ENCODE data around the gene LPAR2. TPM values are rescaled to one million over a fixed set of nuclear protein-coding genes. Genes with fewer than 3 reads are reported as not detected.

Gene LPAR2
- polyA plus RNA-seq, 1 donor (not counting 4 experiments of a cell fraction or from before 2014, with no cell fraction given), result 7.3 TPM

DNA sequence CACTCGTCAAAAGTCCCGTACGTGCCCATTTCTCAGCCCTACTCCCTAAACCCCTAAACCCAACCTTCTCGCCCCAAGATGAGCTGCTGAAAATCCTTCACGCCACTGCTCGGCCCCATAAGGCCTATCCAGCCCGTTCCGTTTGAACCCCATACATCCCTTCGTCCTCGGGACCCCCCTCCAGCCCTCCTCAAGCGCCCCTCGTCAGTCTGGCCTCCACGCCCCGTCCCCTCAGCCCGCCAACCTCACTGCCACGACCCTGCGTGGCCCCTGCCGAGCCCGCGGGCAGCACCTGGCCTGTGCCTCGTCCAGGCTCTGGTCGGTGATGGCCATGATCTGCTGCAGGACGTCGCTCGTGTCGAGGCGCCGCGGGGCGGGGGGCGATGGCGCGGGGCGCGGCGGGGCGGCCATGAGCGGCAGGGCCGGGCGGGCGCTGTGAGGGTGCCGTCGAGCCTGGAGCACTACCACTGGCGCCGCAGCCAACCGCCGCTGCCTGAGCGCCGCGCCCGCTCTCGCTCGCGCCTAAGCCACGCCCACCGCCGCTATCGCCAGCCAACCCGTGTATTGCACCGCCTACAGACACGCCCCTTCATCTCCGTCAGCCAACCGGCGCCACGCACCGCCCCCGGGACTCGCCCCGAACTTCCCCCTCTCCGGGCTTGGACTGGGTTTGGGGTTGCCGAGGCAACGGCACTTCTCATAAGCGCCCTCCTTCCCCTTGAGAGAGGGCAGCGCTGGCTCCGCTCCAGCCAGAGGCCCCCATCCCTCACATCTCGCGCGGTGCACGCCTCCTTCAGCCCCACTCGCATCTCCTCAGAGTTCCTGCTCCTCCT lies 9.6 kb downstream of the LPAR2 start, which contains the start of gene PBX4:
Gene PBX4 (minus strand): TSS at position 469 of the 833 bp plus-strand sequence. CDS start 58 bp downstream, at position 411.
- no peaks in the 10 kb centered on the region for H3K36me3 ChIP-seq (ENCODE audit: control insufficient read depth in 2 of 2, extremely low read depth in 1 of 2, insufficient read depth in 2 of 2, low read length in 2 of 2)
- peak within 1 kb of the TSS; percentile 68 for H3K9ac ChIP-seq (ENCODE audit: control insufficient read depth, extremely low read depth, insufficient read depth, low read length)
- no peaks in the 10 kb centered on the region for H3K27me3 ChIP-seq (ENCODE audit: control insufficient read depth, extremely low read depth, insufficient read depth, low read length)
- DNase-seq (ENCODE audit: low read depth, low spot score), result peak; percentile 66
- no peaks in the 10 kb centered on the region for H4K20me1 ChIP-seq (ENCODE audit: control insufficient read depth, extremely low read depth, insufficient read depth, low read length)
- peak within 1 kb of the TSS; percentile 47 to 64 (median 54) for H3K4me3 ChIP-seq (ENCODE audit: control insufficient read depth in 2 of 3, extremely low read depth in 1 of 3, insufficient read depth in 2 of 3, low read depth in 1 of 3, low read length in 3 of 3)
- dilution Hi-C loops (cut with MboI; ENCODE audit: extremely low pct_ligation_motif_present, low sequenced_read_pairs), result no loop called here
- peaks cover 6% of the 10 kb centered on the region for H3K4me1 ChIP-seq (ENCODE audit: control insufficient read depth, extremely low read depth, insufficient read depth, low read length)
- FAIRE-seq, result no peak
- no peak for TF ChIP-seq EZH2 (IDR thresholded peaks at IDR 0.05; ENCODE audit: low read length)
- TF ChIP-seq, protein P1, sequence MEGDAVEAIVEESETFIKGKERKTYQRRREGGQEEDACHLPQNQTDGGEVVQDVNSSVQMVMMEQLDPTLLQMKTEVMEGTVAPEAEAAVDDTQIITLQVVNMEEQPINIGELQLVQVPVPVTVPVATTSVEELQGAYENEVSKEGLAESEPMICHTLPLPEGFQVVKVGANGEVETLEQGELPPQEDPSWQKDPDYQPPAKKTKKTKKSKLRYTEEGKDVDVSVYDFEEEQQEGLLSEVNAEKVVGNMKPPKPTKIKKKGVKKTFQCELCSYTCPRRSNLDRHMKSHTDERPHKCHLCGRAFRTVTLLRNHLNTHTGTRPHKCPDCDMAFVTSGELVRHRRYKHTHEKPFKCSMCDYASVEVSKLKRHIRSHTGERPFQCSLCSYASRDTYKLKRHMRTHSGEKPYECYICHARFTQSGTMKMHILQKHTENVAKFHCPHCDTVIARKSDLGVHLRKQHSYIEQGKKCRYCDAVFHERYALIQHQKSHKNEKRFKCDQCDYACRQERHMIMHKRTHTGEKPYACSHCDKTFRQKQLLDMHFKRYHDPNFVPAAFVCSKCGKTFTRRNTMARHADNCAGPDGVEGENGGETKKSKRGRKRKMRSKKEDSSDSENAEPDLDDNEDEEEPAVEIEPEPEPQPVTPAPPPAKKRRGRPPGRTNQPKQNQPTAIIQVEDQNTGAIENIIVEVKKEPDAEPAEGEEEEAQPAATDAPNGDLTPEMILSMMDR (optimal IDR thresholded peaks at IDR 0.05 in 1 of 3, IDR thresholded peaks at IDR 0.05 in 1 of 3, conservative IDR thresholded peaks at IDR 0.05 in 1 of 3; ENCODE audit: extremely low read depth in 1 of 3, insufficient read depth in 2 of 3, low read length in 3 of 3), result no peak
- peak within 1 kb of the TSS; percentile 54 for H3K4me2 ChIP-seq (ENCODE audit: control insufficient read depth, extremely low read depth, insufficient read depth, low read depth, low read length)
- no peaks in the 10 kb centered on the region for H3K79me2 ChIP-seq (ENCODE audit: control insufficient read depth, insufficient read depth, low read length)
- H3K27ac ChIP-seq (ENCODE audit: control insufficient read depth, insufficient read depth, low read length), result peak within 1 kb of the TSS; percentile 36
- H2AFZ ChIP-seq (ENCODE audit: control insufficient read depth, low read length), result peak within 1 kb of the TSS; percentile 86
- H3K9me1 ChIP-seq (ENCODE audit: control insufficient read depth, extremely low read depth, insufficient read depth, low read length), result no peaks in the 10 kb centered on the region
- H3K9me3 ChIP-seq (ENCODE audit: control insufficient read depth, low read depth, low read length), result no peaks in the 10 kb centered on the region

DNA sequence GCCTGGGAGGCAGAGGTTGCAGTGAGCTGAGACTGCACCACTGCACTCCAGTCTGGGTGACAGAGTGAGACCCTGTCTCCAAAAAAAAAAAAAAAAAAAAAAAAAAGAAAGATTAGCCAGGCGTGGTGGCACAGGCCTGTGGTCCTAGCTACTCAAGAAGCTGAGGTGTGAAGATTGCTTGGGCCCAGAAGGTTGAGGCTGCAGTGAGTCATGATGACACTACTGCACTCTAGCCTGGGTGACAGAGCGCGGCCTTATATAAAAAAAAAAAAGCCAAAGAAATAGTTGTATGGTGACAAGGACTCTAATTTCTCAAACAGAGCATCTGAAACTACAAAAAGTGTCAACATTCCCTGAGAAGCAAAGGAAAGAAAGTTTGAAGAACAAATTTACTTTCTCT lies 12.9 kb downstream of the LPAR2 start:
- no peaks in the 10 kb centered on the region for H3K79me2 ChIP-seq (ENCODE audit: control insufficient read depth, insufficient read depth, low read length)
- no peak overlapping the region for H3K9ac ChIP-seq (ENCODE audit: control insufficient read depth, extremely low read depth, insufficient read depth, low read length)
- H3K9me1 ChIP-seq (ENCODE audit: control insufficient read depth, extremely low read depth, insufficient read depth, low read length), result no peaks in the 10 kb centered on the region
- no peak overlapping the region for H3K4me3 ChIP-seq (ENCODE audit: control insufficient read depth in 2 of 3, extremely low read depth in 1 of 3, insufficient read depth in 2 of 3, low read depth in 1 of 3, low read length in 3 of 3)
- H3K9me3 ChIP-seq (ENCODE audit: control insufficient read depth, low read depth, low read length), result no peaks in the 10 kb centered on the region
- FAIRE-seq (no peak), DNase-seq (ENCODE audit: low read depth, low spot score) (no peak)
- no peak overlapping the region for H3K27ac ChIP-seq (ENCODE audit: control insufficient read depth, insufficient read depth, low read length)
- H3K4me2 ChIP-seq (ENCODE audit: control insufficient read depth, extremely low read depth, insufficient read depth, low read depth, low read length), result no peak overlapping the region
- TF ChIP-seq, protein P1 (optimal IDR thresholded peaks at IDR 0.05 in 1 of 3, IDR thresholded peaks at IDR 0.05 in 1 of 3, conservative IDR thresholded peaks at IDR 0.05 in 1 of 3; ENCODE audit: extremely low read depth in 1 of 3, insufficient read depth in 2 of 3, low read length in 3 of 3), result no peak
- no peak for TF ChIP-seq EZH2 (IDR thresholded peaks at IDR 0.05; ENCODE audit: low read length)
- H2AFZ ChIP-seq (ENCODE audit: control insufficient read depth, low read length), result no peak overlapping the region
- dilution Hi-C loops (cut with MboI; ENCODE audit: extremely low pct_ligation_motif_present, low sequenced_read_pairs), result no loop called here
- no peaks in the 10 kb centered on the region for H4K20me1 ChIP-seq (ENCODE audit: control insufficient read depth, extremely low read depth, insufficient read depth, low read length)
- no peaks in the 10 kb centered on the region for H3K36me3 ChIP-seq (ENCODE audit: control insufficient read depth in 2 of 2, extremely low read depth in 1 of 2, insufficient read depth in 2 of 2, low read length in 2 of 2)
- H3K27me3 ChIP-seq (ENCODE audit: control insufficient read depth, extremely low read depth, insufficient read depth, low read length), result no peaks in the 10 kb centered on the region
- H3K4me1 ChIP-seq (ENCODE audit: control insufficient read depth, extremely low read depth, insufficient read depth, low read length), result peaks cover 10% of the 10 kb centered on the region

All from keratinocyte (primary cell).